Aorta (tissue), 5 donors: Measurements from ENCODE around the gene UBR4. TPM values are rescaled to one million over a fixed set of nuclear protein-coding genes. Genes with fewer than 3 reads are reported as not detected.

Source experiments
- ATAC-seq: fragments of 200-7000 bp; cut with Tn5 transposase; one replicate; pipeline ENCODE4 v1.9.1; 2022; ENCODE audit warnings: moderate library complexity; ENCODE audit not compliant: low FRiP score
- DNase-seq, 2 donors: peaks; one replicate each; pipeline ENCODE4 v3.0.0-alpha.2; 2020
- H3K27ac ChIP-seq, 2 donors: one replicate each; pipeline ENCODE4 v1.5.1; 2013; ENCODE audit warnings: low read length in 2 of 2, mild to moderate bottlenecking in 2 of 2, moderate library complexity in 2 of 2, control low read depth in 1 of 2, inconsistent platforms in 1 of 2, low read depth in 1 of 2
- H3K27me3 ChIP-seq, 2 donors: one replicate each; pipeline ENCODE4 v1.6.1; 2013; ENCODE audit warnings: control low read depth in 1 of 2, low read length in 1 of 2, mild to moderate bottlenecking in 1 of 2, moderate library complexity in 1 of 2; ENCODE audit not compliant: insufficient read depth in 2 of 2, control insufficient read depth in 1 of 2
- H3K36me3 ChIP-seq, 2 donors: one replicate each; pipeline ENCODE4 v1.6.1; 2013; ENCODE audit warnings: control low read depth in 1 of 2, low read length in 1 of 2, mild to moderate bottlenecking in 1 of 2; ENCODE audit not compliant: insufficient read depth in 2 of 2, control insufficient read depth in 1 of 2
- H3K4me1 ChIP-seq, 2 donors: one replicate each; pipeline ENCODE4 v1.6.1; 2013; ENCODE audit warnings: low read length in 2 of 2, control low read depth in 1 of 2, mild to moderate bottlenecking in 1 of 2, moderate library complexity in 1 of 2; ENCODE audit not compliant: insufficient read depth in 2 of 2, control insufficient read depth in 1 of 2
- H3K4me3 ChIP-seq, 2 donors: one replicate each; pipeline ENCODE4 v1.5.1; 2013; ENCODE audit warnings: low read length in 2 of 2, control low read depth in 1 of 2, mild to moderate bottlenecking in 1 of 2
- H3K9me3 ChIP-seq: one replicate; pipeline ENCODE4 v1.6.1; 2013; ENCODE audit warnings: mild to moderate bottlenecking, low read length; ENCODE audit not compliant: control insufficient read depth
- WGBS, 2 donors: extraction: QIAGEN DNeasy Blood & Tissue Kit; methylation state at CpG; one replicate each; pipeline ENCODE4 v1.1.7; 2013; 5-methylcytosine and 5-hydroxymethylcytosine counted together
- intact Hi-C, 2 donors: fragments of 100-400 bp; cut with DNase I; formaldehyde crosslinking; loops; one replicate each; pipeline versions ENCODE4 v1.14.2 to v1.15.0; 2022
- polyA plus RNA-seq, 2 donors: library from polyadenylated mRNA; stranded (reverse); fragments of 200-250 nt; gene quantifications; one replicate each; pipeline ENCODE4 v1.2.3, GENCODE V29; 2013
- total RNA-seq, 2 donors: library from RNA; stranded (reverse); fragmentation: NEBNext Ultra II Directional; extraction: Animal tissue kit (Norgen Biotek cat#: 25700); gene quantifications; one replicate each; pipeline ENCODE4 v1.2.1, GENCODE V29; 2021
- donor health status: healthy with polysubstance abuse.
- donor health status: Bipolar disorder and iron deficiency.
- donor health status: DM: no; HTN: no; CAD: no.
- donor health status: DM: no; HTN: no; CAD: no.
- donor health status: DM: yes; HTN: yes; CAD: no.

UBR4 gene
- total and polyA plus RNA-seq, 4 donors, result 16.4 to 293 (median 187) TPM

- intact Hi-C loops, result no loop called here
- Histone ChIP-seq H3K27me3 (no peaks in the 10 kb centered on the region), H3K36me3 (peaks cover 4 to 30% of the 10 kb centered on the region in 2 donors), H3K9me3 (no peaks in the 10 kb centered on the region), H3K4me1 (no peaks in the 10 kb centered on the region), H3K4me3 (no peak overlapping the region), H3K27ac (no peak overlapping the region)
- no peak for ATAC-seq
- WGBS, 2 donors, result 89 to 92% methylated on average over 4 of the region's 4 CpGs
- no peak for DNase-seq
These were observed 120.5 kb downstream of the UBR4 start for GRCh38 chr1:19089524-19089923.

GRCh38 chr1:19088717-19089442, 121.2 kb downstream of the UBR4 start:
- intact Hi-C loops, result no loop called here
- Histone ChIP-seq H3K4me3 (no peak overlapping the region), H3K27me3 (no peaks in the 10 kb centered on the region), H3K4me1 (no peaks in the 10 kb centered on the region), H3K27ac (no peak overlapping the region), H3K9me3 (no peaks in the 10 kb centered on the region), H3K36me3 (peaks cover 4 to 34% of the 10 kb centered on the region in 2 donors)
- ATAC-seq, result no peak
- peak in 1 of 2 donors; percentile 49 for DNase-seq
- 85 to 89% methylated on average over 12 of the region's 12 CpGs for WGBS, 2 donors

DNA sequence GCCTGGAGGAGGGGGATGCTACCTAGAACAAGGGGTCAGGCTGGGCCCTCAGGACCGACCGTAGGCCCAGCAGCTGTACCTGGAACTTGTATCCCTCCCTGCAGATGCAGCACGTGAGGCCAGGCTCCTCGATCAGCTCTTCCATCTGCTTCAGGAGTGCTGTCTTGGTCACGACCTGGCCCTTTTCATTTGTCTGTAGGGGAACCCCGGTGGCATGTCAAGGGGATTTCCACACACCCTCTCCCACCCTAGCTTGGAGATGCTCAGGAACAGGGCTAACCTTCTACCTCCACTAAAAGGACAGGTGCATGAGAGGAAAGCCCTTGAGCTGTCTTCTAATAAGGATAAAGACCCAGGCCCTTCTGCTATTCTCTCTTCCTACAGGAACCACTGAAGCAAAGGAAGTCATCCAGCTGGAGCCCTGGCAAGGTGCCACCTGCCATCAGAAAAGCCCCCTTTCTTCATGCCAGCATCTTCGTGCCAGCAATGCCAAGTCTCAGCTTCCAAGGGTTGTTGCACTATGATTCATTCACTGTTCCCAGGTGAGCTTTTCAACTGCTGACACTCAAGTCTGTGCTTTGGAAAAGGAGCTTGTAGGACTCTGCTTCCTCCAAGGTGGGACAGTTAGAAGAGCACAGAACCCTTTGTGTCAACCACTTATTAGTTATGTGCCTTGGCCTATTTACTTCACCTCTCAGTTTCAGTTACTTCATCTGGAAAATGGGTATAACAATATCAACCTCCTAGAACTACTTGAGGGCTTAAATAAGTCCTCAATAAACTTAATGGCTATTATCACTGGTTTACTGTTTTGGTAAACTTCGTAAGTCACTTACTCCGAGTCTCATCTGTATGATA, 122.1 kb downstream of the UBR4 start:
- no peaks in the 10 kb centered on the region for H3K9me3 ChIP-seq
- DNase-seq (peak in 1 of 2 donors; percentile 49), ATAC-seq (no peak)
- WGBS, 2 donors, result 75 to 77% methylated on average over 9 of the region's 9 CpGs
- H3K27ac ChIP-seq, result no peak overlapping the region
- peaks cover 5 to 32% of the 10 kb centered on the region in 2 donors for H3K36me3 ChIP-seq
- H3K4me3 ChIP-seq, result no peak overlapping the region
- no peaks in the 10 kb centered on the region for H3K27me3 ChIP-seq
- intact Hi-C loops, result no loop called here
- no peaks in the 10 kb centered on the region for H3K4me1 ChIP-seq

- Histone ChIP-seq H3K27ac (no peak overlapping the region), H3K4me1 (no peaks in the 10 kb centered on the region), H3K9me3 (no peaks in the 10 kb centered on the region), H3K4me3 (no peak overlapping the region), H3K36me3 (peaks cover 7 to 33% of the 10 kb centered on the region in 2 donors), H3K27me3 (no peaks in the 10 kb centered on the region)
- intact Hi-C loops, result no loop called here
- 74 to 92% methylated on average over 6 of the region's 6 CpGs for WGBS, 2 donors
- peak in 1 of 2 donors; percentile 49 for DNase-seq
- no peak for ATAC-seq
These were observed 122.9 kb downstream of the UBR4 start for GRCh38 chr1:19087017-19087736.

- no peaks in the 10 kb centered on the region for H3K9me3 ChIP-seq
- intact Hi-C loops, result no loop called here
- DNase-seq (peak in 1 of 2 donors; percentile 42), ATAC-seq (no peak)
- H3K4me1 ChIP-seq, result no peaks in the 10 kb centered on the region
- H3K27ac ChIP-seq, result no peak overlapping the region
- H3K27me3 ChIP-seq, result no peaks in the 10 kb centered on the region
- 72 to 76% methylated on average over 21 of the region's 21 CpGs for WGBS, 2 donors
- H3K36me3 ChIP-seq, result peaks cover 10 to 33% of the 10 kb centered on the region in 2 donors
- no peak overlapping the region for H3K4me3 ChIP-seq
These were observed 123.7 kb downstream of the UBR4 start for GRCh38 chr1:19086176-19086875.

DNA sequence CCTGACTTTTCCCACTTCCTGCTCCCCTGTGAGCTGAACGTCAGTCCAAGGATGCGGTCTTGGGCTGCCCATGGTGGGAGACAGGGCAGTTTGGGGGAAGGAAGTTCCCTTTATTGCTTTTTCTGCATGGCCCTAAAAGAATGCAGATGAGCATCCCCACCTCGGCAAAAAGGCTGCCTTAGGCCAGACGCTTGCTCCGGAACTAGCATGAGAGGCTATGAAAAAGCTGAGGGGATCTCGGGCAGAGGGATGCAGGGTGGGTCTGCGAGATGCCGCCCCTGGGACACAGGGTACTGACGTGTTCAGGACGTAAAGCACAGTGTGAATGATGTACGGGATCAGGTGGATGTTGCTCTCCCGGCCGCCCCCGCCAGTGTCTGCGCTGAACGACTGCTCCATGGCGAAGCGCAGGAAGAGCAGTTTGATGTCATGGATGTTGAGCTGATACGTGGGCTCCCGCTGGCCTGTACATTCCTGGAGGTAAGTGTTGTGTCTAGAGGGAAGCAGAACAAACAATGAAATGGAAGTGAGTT, 125.8 kb downstream of the UBR4 start:
- no peaks in the 10 kb centered on the region for H3K9me3 ChIP-seq
- DNase-seq, result peak in 1 of 2 donors; percentile 47
- WGBS, 2 donors, result 86 to 93% methylated on average over 20 of the region's 20 CpGs
- H3K27ac ChIP-seq, result no peak overlapping the region
- H3K36me3 ChIP-seq, result peaks cover 15 to 36% of the 10 kb centered on the region in 2 donors
- intact Hi-C loops, result no loop called here
- no peak for ATAC-seq
- H3K4me1 ChIP-seq, result no peaks in the 10 kb centered on the region
- no peak overlapping the region for H3K4me3 ChIP-seq
- no peaks in the 10 kb centered on the region for H3K27me3 ChIP-seq

DNA sequence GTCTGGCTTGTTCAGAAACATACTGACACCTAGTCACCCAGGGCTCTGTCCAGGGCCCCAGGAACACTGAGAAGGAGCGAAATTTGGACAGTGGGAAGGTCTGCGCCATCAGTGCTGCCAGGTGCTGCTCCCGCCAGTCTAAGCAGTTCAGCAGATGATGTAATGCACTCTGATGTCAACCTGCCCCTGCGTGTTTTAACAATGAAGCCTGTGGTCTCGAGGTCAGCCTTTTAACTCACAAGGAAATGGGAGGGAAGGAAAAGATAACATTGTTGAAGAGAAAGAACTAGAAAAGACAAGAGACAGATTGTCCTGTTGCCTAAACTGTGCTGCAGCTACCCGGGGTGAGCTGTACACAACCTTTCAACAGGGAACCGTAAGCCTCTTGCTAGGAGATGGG, 127.0 kb downstream of the UBR4 start:
- WGBS, 2 donors, result 76 to 80% methylated on average over 7 of the region's 7 CpGs
- Histone ChIP-seq H3K9me3 (no peaks in the 10 kb centered on the region), H3K4me1 (no peaks in the 10 kb centered on the region), H3K27me3 (no peaks in the 10 kb centered on the region), H3K4me3 (no peak overlapping the region), H3K27ac (no peak overlapping the region), H3K36me3 (peaks cover 17 to 28% of the 10 kb centered on the region in 2 donors)
- DNase-seq, result no peak
- intact Hi-C loops, result no loop called here
- no peak for ATAC-seq
